ENCODE measurements around the gene ATP11B.
"Not testable (repeated sequence)": the region's sequence is repeated elsewhere in the genome, so short reads cannot be mapped to it uniquely, and the experiment has no call there.

ATP11B gene

DNA sequence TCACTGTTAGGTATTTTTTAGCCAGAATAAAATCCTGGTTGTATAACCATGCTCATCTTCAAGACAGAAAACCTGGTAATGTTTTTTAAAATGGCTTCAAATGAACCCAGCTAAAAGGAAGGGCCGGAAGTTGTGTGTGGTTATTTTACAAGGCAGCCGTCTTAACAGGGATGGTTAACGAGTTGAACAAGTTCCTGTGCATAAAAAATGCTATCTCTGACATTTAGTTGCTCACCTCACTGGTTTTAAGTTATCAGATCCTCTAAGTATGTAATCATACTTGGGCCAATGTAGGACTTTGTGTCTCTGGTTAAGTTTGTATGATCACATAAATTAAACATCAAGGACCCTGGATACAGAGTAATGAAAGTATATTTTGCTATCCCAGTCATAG, 2.1 kb downstream of the ATP11B start:
- peak; percentile 51 for DNase-seq (ENCODE audit: low read depth)

DNA sequence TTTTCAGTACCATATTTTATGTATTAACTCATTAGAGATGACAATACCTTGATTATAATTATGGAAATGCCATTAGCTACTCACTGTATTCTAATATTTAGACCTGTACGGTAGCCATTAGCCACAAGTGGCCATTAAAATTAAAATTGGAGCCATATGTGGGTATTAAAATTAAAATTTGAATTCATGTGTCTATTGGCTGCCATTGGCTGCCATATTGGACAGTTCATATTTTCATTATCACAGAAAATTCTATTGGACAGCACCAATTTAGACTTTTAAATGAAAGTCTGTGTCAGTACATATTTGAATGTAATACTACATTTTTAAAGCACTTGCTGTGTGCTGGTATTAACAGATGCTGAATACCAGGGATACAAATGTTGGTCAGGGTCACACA, 3.0 kb downstream of the ATP11B start:
- DNase-seq (ENCODE audit: low read depth) = no peak

DNA sequence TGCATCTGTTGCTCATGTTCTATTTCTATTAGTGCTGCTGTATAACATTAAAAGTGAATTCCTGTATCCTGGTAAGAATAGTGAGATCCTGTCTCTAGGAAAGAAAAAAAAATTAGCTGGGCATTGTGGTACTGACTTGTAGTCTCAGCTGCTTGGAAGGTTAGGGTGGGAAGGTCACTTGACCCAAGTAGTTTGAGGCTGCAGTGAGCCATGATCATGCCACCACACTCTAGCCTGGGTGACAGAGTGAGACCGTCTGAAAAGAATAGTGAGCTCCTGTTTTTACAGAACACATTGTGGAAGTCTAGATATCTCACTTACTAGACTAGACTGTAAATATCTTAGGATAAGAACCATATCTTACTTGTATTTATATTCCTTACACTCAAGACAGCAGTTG, 4.6 kb downstream of the ATP11B start:
- no peak for DNase-seq (ENCODE audit: low read depth)

GRCh38 chr3:182799143-182799542, 5.8 kb downstream of the ATP11B start:
- not testable (repeated sequence) for DNase-seq (ENCODE audit: low read depth)

- DNase-seq (ENCODE audit: low read depth) = no peak
Measured at GRCh38 chr3:182800508-182800907, 7.2 kb downstream of the ATP11B start.

DNA sequence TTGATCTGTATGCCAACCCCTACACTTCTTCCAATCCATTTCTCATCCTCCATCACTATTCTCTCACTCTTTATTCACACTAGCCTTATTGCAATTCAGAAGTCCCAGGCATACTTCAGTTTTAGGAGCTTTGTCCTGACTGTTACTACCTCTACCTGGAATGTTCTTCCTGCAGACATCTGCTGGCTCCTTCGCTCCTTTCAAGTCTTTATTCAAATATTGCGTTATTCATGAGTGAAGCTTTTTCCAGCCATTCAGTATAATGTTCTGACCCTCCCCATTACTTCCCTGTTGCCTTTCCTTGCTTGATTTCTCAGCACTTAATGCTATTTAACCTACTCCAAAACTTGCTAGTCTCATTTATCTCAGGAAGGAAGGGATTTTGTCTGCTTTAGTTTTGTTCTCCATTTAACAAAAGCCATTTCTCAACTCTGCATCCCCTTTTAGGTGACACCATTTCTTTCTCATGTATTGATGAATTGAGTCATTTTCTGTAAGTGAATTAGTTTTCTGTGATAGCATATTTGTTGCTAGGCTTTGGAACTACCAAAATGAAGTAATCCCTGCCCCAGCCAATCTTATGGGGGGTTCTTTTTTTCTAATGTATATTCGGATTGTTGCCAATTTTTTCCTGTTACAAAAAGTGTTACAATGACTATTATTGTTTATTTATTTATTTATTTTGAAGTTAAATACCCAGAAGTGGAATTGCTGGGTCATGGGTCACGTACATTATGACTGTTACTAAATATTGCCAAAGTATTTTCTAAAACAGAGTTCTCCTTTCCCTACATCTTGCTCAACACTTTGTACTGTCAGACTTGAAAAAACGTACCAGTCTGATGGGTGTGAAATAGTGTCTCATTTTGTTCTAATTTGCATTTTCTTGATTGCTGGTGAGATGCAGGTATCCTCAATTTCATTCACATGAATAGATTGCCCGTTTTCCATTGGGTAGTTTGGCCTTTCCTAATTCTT, 9.4 kb downstream of the ATP11B start:
- no peak for DNase-seq (ENCODE audit: low read depth)

- DNase-seq (ENCODE audit: low read depth) = no peak
Measured at GRCh38 chr3:182803596-182803995, 10.3 kb downstream of the ATP11B start.

DNA sequence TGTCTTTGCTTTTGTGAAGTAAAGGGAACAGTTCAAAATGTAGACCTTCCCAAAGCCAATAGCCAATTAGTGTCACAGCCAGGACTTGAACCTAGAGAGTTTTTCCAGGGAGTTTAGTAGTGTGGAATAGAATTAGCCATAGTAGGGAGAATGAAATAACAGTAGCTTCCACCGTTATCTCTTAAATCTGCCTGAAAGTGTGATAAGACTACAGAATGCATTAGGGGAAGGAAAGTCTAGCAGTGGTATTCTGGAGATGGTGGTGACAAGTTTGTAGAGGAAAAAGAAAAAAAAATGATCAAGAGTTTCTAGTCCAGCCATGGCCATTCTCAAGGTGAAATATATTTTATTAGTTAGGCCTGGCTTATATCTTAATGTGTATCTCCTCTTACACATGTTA, 13.8 kb downstream of the ATP11B start:
- DNase-seq (ENCODE audit: low read depth) = no peak

- peak; percentile 58 for DNase-seq (ENCODE audit: low read depth)
Measured at GRCh38 chr3:182808041-182808770, 14.9 kb downstream of the ATP11B start.

DNA sequence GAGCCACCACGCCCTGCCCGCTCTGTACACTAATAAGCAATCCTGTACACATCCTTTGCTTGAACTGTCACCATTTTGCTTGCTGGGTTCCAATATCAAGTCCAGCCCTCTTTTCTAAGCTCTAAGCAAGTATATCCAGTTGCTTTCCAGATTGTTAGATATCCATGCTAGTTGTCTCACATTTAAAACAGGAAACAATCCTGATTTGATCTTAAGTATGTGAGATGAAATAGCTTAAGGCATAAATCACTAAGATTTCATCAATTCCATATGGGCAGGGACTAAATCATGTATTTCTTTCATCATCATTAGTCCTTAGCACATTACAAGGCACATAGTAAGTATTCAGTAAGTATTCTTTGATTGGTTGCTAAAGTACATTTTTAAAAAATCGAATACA, 16.2 kb downstream of the ATP11B start:
- peak; percentile 64 for DNase-seq (ENCODE audit: low read depth)

- DNase-seq (ENCODE audit: low read depth) = peak; percentile 44
Measured at GRCh38 chr3:182810574-182811268, 17.4 kb downstream of the ATP11B start.

DNA sequence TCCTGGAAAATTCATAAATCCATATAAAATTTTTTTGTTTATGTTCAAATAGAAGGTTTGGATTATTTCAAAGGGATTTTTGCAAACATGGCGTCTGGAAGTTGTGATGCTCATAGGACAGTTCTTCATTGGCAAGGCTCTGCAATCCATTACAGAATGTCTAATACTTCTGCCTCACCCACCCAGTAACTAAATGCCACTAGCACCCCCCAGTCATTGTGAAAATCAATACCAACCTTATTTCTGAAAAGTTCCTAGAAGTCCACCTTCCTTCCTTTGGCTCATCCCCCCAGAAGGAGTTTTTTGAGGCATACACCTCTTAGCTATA, 17.9 kb downstream of the ATP11B start:
- no peak for DNase-seq (ENCODE audit: low read depth)

GRCh38 chr3:182812123-182812522, 18.8 kb downstream of the ATP11B start:
- peak; percentile 32 for DNase-seq (ENCODE audit: low read depth)

DNA sequence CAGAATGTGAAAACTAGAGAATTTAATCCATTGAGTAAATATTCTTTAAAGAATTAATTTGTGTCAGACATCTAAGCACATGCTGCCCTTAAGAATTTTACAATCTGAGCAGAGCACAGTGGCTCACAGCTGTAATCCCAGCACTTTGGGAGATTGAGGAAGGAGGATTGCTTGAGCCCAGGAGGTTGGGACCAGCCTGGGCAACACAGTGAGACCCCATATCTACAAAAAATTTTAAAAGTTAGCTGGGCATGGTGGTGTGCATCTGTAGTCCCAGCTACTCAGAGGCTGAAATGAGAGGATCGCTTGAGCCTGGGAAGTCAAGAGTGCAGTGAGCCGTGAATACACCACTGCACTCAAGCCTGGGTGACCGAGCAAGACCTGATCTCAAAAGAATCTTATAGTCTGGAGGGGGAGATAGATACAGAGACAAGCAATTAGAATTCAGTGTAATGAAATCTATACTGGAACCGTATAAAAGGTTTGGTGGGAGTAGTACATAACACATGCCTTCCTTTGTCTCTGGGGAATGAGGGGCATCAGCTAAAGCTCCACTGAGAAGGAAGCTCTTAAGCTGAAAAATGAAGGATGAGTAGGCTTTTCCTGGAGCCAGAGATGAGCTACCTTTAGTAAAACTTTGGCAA, 21.2 kb downstream of the ATP11B start:
- DNase-seq (ENCODE audit: low read depth) = no peak

DNA sequence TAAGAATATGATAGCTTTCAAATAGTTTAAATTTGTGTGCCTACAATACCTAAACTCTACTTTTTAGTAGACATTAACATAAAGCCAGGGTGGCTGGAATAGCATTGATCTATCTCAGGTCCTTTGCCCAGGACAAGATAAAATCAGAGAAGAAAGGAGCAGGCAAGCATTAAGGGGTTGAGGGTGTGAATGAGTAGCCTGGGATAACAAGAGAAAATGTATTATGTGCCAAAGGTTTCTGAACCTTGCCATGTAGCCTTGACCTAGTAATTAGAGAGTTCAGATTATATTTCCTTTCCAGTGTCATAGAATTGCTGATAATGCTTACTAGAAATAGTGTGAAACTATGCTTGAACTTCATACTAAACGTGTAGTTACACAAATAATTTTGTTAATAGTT, 22.9 kb downstream of the ATP11B start:
- DNase-seq (ENCODE audit: low read depth) = no peak

DNA sequence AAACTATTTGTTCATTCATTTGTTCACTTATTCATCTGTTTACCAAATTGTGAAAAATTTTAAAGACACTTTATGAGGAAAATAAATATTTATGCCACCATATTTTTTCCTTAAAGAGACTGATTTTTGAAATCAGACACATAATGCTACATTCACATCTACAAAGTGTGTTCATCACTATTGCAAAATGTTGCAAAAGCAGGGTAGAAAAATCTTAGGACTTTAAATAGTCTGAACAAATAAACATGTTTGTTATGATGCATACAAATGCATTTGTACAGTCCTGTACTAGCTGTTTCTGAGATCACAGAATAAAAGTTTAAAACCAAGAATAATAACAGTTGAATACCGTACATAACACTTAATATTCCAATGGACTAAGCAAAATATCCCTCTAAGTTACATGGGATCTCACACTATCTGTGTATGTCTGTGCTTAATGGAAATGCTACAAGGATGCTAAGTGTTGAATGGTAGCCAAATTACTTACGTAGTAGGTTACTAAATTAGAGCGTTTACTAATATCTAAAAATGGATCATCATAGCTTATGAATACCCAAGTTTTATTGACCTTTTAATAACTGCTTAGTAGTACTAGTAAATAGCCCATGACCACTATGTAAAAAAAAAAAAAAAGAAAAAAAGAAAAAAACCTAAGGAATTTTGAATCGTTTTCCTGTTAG, 25.1 kb downstream of the ATP11B start:
- no peak for DNase-seq (ENCODE audit: low read depth)

DNA sequence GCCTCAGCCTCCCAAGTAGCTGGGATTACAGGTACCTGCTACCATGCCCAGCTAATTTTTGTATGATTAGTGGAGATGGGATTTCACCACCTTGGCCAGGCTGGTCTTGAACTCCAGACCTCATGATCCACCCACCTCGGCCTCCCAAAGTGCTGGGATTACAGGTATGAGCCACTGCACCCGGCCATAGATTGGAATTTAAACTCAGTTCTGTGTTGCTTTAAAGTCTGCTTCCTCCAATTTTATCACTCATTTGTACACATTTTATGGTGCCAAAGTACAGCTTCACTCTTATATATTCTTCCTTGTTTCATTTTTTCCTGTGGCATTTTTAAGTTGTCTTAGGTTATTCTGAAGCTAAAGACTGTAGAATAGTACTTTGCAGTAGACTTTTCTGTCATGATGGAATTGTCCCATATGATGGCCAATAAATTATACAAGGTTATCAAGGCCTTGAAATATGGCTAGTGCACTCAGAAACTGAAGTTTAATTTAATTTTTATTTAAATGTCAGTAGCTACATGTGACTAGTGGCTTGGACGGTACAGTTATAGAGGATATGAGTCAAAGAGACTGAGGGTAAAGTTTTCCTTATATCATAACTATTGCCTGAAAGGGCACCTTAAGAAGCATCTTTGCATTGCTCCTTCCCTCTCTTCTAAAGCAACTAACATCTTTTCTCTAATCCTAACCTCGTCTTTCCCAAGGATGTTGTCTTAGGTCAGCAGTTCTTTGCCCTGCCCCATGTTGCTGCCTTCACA, 28.1 kb downstream of the ATP11B start:
- no peak for DNase-seq (ENCODE audit: low read depth)

- not testable (repeated sequence) for DNase-seq (ENCODE audit: low read depth)
Measured at GRCh38 chr3:182822260-182822659, 29.0 kb downstream of the ATP11B start.

DNA sequence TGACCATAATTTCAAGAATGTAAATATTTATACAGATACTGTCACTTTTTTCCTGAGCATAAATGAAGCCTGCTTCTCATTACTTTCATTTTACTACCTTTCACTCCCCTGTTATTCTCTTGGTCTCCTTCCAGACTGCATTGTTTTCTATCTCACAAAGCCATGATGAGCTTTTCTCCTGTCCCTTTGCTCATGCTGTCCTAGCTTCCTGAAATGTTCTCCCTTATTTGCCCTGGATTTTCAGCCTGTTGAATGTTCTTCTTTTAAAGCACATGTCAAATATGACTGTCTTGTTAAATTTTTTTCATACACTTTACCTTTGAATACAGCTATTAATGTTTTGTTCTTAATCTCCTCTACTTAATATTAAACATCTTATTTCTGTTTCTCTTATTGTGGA, 31.7 kb downstream of the ATP11B start:
- no peak for DNase-seq (ENCODE audit: low read depth)

DNA sequence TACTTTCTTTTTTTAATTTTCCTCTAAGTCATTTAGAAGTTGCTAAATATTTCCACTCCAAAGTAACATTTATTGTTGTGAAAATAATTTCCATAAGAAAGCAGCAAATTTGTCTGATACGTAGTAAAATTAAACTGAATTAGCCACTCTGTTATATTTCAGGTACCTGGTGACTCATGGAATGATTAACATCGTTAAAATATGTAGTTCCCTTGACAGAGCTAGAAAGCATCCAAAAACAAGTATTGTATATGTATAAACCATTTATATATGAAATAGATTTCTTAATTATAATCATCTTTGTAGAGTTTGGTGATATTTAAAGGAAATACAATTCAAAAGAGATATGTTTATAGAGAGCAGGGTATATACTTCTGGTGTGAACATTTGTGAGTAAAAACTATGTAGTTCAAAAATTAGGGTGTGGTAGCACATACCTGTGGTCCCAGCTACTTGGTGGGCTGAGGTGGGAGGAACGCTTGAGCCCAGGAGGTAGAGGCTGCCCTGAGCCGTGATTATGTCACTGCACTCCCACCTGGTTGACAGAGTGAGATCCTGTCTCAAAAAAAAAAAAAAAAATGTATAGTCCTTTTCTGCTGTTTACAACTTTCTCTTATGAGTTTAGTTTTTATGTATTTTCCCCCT, 36.6 kb downstream of the ATP11B start:
- DNase-seq (ENCODE audit: low read depth) = no peak
